GM23338 (cell line): ENCODE measurements around the gene SPC24. TPM values are rescaled to one million over a fixed set of nuclear protein-coding genes. Genes with fewer than 3 reads are reported as not detected.
"Not testable (repeated sequence)": the region's sequence is repeated elsewhere in the genome, so short reads cannot be mapped to it uniquely, and the experiment has no call there.

Experiments
- ATAC-seq: fragments of 200-7000 bp; cut with Tn5 transposase; 3 replicates; pipeline ENCODE4 v1.9.1; 2020
- DNase-seq: peaks from one replicate; pipeline ENCODE4 v3.0.0-alpha.2; 2015; ENCODE audit warnings: low spot score
- H2AFZ ChIP-seq: fragments of 200-600 bp; sonication (generic); 2 replicates; pipeline ENCODE4 v1.8.0; 2016; ENCODE audit warnings: antibody characterized with exemption, mild to moderate bottlenecking, moderate library complexity
- H3F3A ChIP-seq: fragments of 200-600 bp; sonication (generic); replicated peaks from 2 replicates; pipeline ENCODE4 v1.8.0; 2017; ENCODE audit warnings: antibody characterized with exemption, mixed run types, low read depth
- H3K27ac ChIP-seq: fragments of 200-600 bp; sonication (generic); 2 replicates; pipeline ENCODE4 v1.6.1; 2016; ENCODE audit warnings: low read depth
- H3K27me3 ChIP-seq: fragments of 200-600 bp; sonication (generic); 2 replicates; pipeline ENCODE4 v1.8.0; 2016; ENCODE audit warnings: mild to moderate bottlenecking, mixed run types, moderate library complexity; ENCODE audit not compliant: insufficient read depth
- H3K36me3 ChIP-seq: fragments of 200-600 bp; sonication (generic); 2 replicates; pipeline ENCODE4 v1.8.0; 2016; ENCODE audit warnings: mild to moderate bottlenecking; ENCODE audit not compliant: insufficient read depth
- H3K4me1 ChIP-seq: fragments of 200-600 bp; sonication (generic); 2 replicates; pipeline ENCODE4 v1.8.0; 2016; ENCODE audit warnings: mild to moderate bottlenecking, moderate library complexity; ENCODE audit not compliant: insufficient read depth
- H3K4me2 ChIP-seq: fragments of 200-600 bp; sonication (generic); 2 replicates; pipeline ENCODE4 v1.7.1; 2017; ENCODE audit warnings: mixed run types
- H3K4me3 ChIP-seq: fragments of 200-600 bp; sonication (generic); 2 replicates; pipeline ENCODE4 v1.6.1; 2016; ENCODE audit warnings: mixed run types
- H3K79me2 ChIP-seq: fragments of 200-600 bp; sonication (generic); replicated peaks from 2 replicates; pipeline ENCODE4 v1.8.0; 2017; ENCODE audit warnings: mild to moderate bottlenecking; ENCODE audit not compliant: insufficient read depth
- H3K9me2 ChIP-seq: fragments of 200-600 bp; sonication (generic); 2 replicates; pipeline ENCODE4 v1.8.0; 2017; ENCODE audit not compliant: insufficient read depth
- H4K20me1 ChIP-seq: fragments of 200-600 bp; sonication (generic); replicated peaks from 2 replicates; pipeline ENCODE4 v1.8.0; 2017; ENCODE audit warnings: mild to moderate bottlenecking; ENCODE audit not compliant: insufficient read depth
- H3K27ac Mint-ChIP-seq: 2 replicates; pipeline ENCODE4 v1.8.0; 2020; ENCODE audit warnings: inconsistent platforms, mild to moderate bottlenecking, moderate library complexity, mixed read lengths
- H3K27me3 Mint-ChIP-seq: 3 replicates; pipeline ENCODE4 v1.8.0; 2022; ENCODE audit warnings: low read depth, mild to moderate bottlenecking, moderate library complexity, mixed read lengths, inconsistent platforms; ENCODE audit not compliant: insufficient read depth, poor library complexity
- H3K36me3 Mint-ChIP-seq: 3 replicates; pipeline ENCODE4 v1.8.0; 2021; ENCODE audit warnings: low read depth, mild to moderate bottlenecking, inconsistent platforms, moderate library complexity, mixed read lengths
- H3K4me1 Mint-ChIP-seq: 3 replicates; pipeline ENCODE4 v1.8.0; 2020; ENCODE audit warnings: mild to moderate bottlenecking, inconsistent platforms, mixed read lengths
- H3K4me3 Mint-ChIP-seq: 3 replicates; pipeline ENCODE4 v1.8.0; 2021; ENCODE audit warnings: moderate library complexity, mild to moderate bottlenecking, inconsistent platforms, mixed read lengths
- H3K9me3 Mint-ChIP-seq: 3 replicates; pipeline ENCODE4 v1.8.0; 2020; ENCODE audit warnings: moderate library complexity, mild to moderate bottlenecking, inconsistent platforms, mixed read lengths
- CREB1 ChIP-seq: fragments of 250-450 bp; sonication (Bioruptor Pico); IDR thresholded peaks from 2 replicates; pipeline ENCODE4 v1.5.0; 2020; ENCODE audit warnings: low read depth, mild to moderate bottlenecking, moderate library complexity
- CTCF ChIP-seq, 2 experiments: fragments of 200-600 bp in 1 of 2; sonication (generic) in 1 of 2; conservative IDR thresholded peaks; 2 replicates each; pipeline versions ENCODE4 v1.5.1 to v1.6.1; 2016 to 2017; ENCODE audit warnings: antibody characterized with exemption in 2 of 2, low read depth in 2 of 2, mild to moderate bottlenecking in 2 of 2, moderate library complexity in 1 of 2
- EZH2 ChIP-seq: fragments of 200-600 bp; sonication (generic); IDR thresholded peaks from one replicate; pipeline ENCODE4 v1.8.0; 2017; ENCODE audit warnings: antibody characterized with exemption, mild to moderate bottlenecking, low read depth; ENCODE audit not compliant: unreplicated experiment
- EZH2phosphoT487 ChIP-seq: fragments of 200-600 bp; sonication (generic); IDR thresholded peaks from one replicate; pipeline ENCODE4 v1.8.1; 2018; ENCODE audit warnings: antibody characterized with exemption; ENCODE audit not compliant: unreplicated experiment
- JUNB ChIP-seq: IDR thresholded peaks from one replicate; pipeline ENCODE4 v1.6.1; 2016; ENCODE audit warnings: antibody characterized with exemption; ENCODE audit not compliant: unreplicated experiment
- POLR2AphosphoS5 ChIP-seq: IDR thresholded peaks from 2 replicates; pipeline ENCODE4 v1.6.1; 2016; ENCODE audit warnings: antibody characterized with exemption, low read depth
- polyA plus RNA-seq: library from polyadenylated mRNA; unstranded; fragments of >200 nt; fragmentation: Nextera tagmentation; extraction: Ambion mirVana; gene quantifications from 2 replicates; pipeline ENCODE4 v1.2.1, GENCODE V29; 2016
- total RNA-seq: library from RNA; depleted of rRNA; stranded (reverse); fragments of >200 nt; shearing (Covaris generic); gene quantifications from 2 replicates; pipeline ENCODE4 v1.2.3, GENCODE V29; 2014

SPC24 gene
- total and polyA plus RNA-seq, 2 experiments from 2014 or later, result 38.7 to 40.6 TPM

GRCh38 chr19:11140023-11140538, 15.5 kb downstream of the SPC24 start:
- not testable (repeated sequence) for H3K4me3 Mint-ChIP-seq, H3K4me2 ChIP-seq, H3K36me3 Mint-ChIP-seq, H3K36me3 ChIP-seq, H4K20me1 ChIP-seq, H3K27me3 ChIP-seq, H3K9me3 Mint-ChIP-seq, DNase-seq, H3K27ac Mint-ChIP-seq, H2AFZ ChIP-seq, H3K4me3 ChIP-seq, H3K79me2 ChIP-seq, ATAC-seq, H3K27ac ChIP-seq, H3K9me2 ChIP-seq
- Mint-ChIP-seq H3K4me1 (peaks cover 23% of the 10 kb centered on the region), H3K27me3 (peaks cover 21% of the 10 kb centered on the region)
- Histone ChIP-seq H3F3A (peaks cover 34% of the 10 kb centered on the region), H3K4me1 (peaks cover 39% of the 10 kb centered on the region)

- TF ChIP-seq EZH2, result no peak
- 0 out of 2 replicates have a peak, but pooled peaks have one; percentile 15 for TF ChIP-seq POLR2AphosphoS5
- no peak for TF ChIP-seq EZH2phosphoT487
- peak overlapping the region; percentile 55; the same call in 1 of the 2 replicates for H3K4me2 ChIP-seq
- H3K9me2 ChIP-seq, result no peaks in the 10 kb centered on the region
- peak; percentile 39 for ATAC-seq
- Mint-ChIP-seq H3K9me3 (peaks cover 6% of the 10 kb centered on the region; the same call in 1 of the 3 replicates), H3K36me3 (peaks cover 4% of the 10 kb centered on the region; the same call in 2 of the 3 replicates), H3K27me3 (peaks cover 26% of the 10 kb centered on the region), H3K4me3 (no peak overlapping the region), H3K27ac (no peak overlapping the region), H3K4me1 (peaks cover 23% of the 10 kb centered on the region)
- H3K27ac ChIP-seq, result 0 out of 2 replicates have a peak overlapping the region, but pooled peaks have one; percentile 19
- peak; percentile 52 for DNase-seq
- peaks cover 35% of the 10 kb centered on the region for H3K4me1 ChIP-seq
- H3K79me2 ChIP-seq, result no peaks in the 10 kb centered on the region
- H3F3A ChIP-seq, result peaks cover 35% of the 10 kb centered on the region
- H3K27me3 ChIP-seq, result no peaks in the 10 kb centered on the region
- no peak overlapping the region for H3K4me3 ChIP-seq
- H2AFZ ChIP-seq, result no peak overlapping the region
- no peaks in the 10 kb centered on the region for H3K36me3 ChIP-seq
- no peaks in the 10 kb centered on the region; the same call in 1 of the 2 replicates for H4K20me1 ChIP-seq
Observed at GRCh38 chr19:11138601-11139300, 16.8 kb downstream of the SPC24 start.

GRCh38 chr19:11137542-11138384, 17.8 kb downstream of the SPC24 start:
- Histone ChIP-seq H3K27ac (no peak overlapping the region), H3F3A (peaks cover 33% of the 10 kb centered on the region), H3K4me1 (peaks cover 25% of the 10 kb centered on the region), H2AFZ (peak overlapping the region; percentile 77; the same call in 1 of the 2 replicates), H3K36me3 (peaks cover 5% of the 10 kb centered on the region), H3K4me2 (peak overlapping the region; percentile 75), H4K20me1 (no peaks in the 10 kb centered on the region; the same call in 1 of the 2 replicates), H3K9me2 (no peaks in the 10 kb centered on the region), H3K4me3 (peak overlapping the region; percentile 51), H3K79me2 (no peaks in the 10 kb centered on the region), H3K27me3 (no peaks in the 10 kb centered on the region)
- ATAC-seq (peak; percentile 72), DNase-seq (peak; percentile 93)
- H3K9me3 Mint-ChIP-seq, result peaks cover 6% of the 10 kb centered on the region; the same call in 2 of the 3 replicates
- H3K36me3 Mint-ChIP-seq, result peaks cover 14% of the 10 kb centered on the region; the same call in 2 of the 3 replicates
- peak overlapping the region; percentile 78 for H3K4me3 Mint-ChIP-seq
- TF ChIP-seq JUNB (no peak), CTCF (conservative IDR thresholded peaks at IDR 0.05; ENCODE audit: low read depth in 2 of 2) (peak; percentile 62 to 81), POLR2AphosphoS5 (no peak; the same call in 1 of the 2 replicates), CREB1 (CRISPR knock-in tag) (no peak)
- H3K4me1 Mint-ChIP-seq, result peaks cover 15% of the 10 kb centered on the region; the same call in 2 of the 3 replicates
- peak overlapping the region; percentile 80 for H3K27ac Mint-ChIP-seq
- H3K27me3 Mint-ChIP-seq, result peaks cover 27% of the 10 kb centered on the region
